Peyer's patch (tissue), 4 donors: Measurements from ENCODE around the gene BBS4. TPM values are rescaled to one million over a fixed set of nuclear protein-coding genes. Genes with fewer than 3 reads are reported as not detected.
"Not testable (repeated sequence)": the region's sequence is repeated elsewhere in the genome, so short reads cannot be mapped to it uniquely, and the experiment has no call there.

Experiments
- DNase-seq, 3 donors: peaks; one replicate each; pipeline ENCODE4 v3.0.0-alpha.2; 2017 to 2019
- H3K27ac ChIP-seq, 4 donors: fragments of 200-600 bp; sonication (generic); one replicate each; pipeline ENCODE4 v1.5.1; 2016 to 2019
- H3K27me3 ChIP-seq, 2 donors: fragments of 200-600 bp; sonication (generic); one replicate each; pipeline ENCODE4 v1.5.1; 2019
- H3K36me3 ChIP-seq, 3 donors: fragments of 200-600 bp; sonication (generic); one replicate each; pipeline ENCODE4 v1.5.1; 2016 to 2019
- H3K4me1 ChIP-seq, 4 donors: fragments of 200-600 bp; sonication (generic); one replicate each; pipeline ENCODE4 v1.5.1; 2016 to 2019
- H3K4me3 ChIP-seq, 4 donors: fragments of 200-600 bp; sonication (generic); 1 replicate in 3 of 4; 2 replicates in 1 of 4; pipeline ENCODE4 v1.5.1; 2016 to 2019; ENCODE audit warnings: mild to moderate bottlenecking in 1 of 4
- H3K9me3 ChIP-seq, 4 donors: fragments of 200-600 bp; sonication (generic); one replicate each; pipeline ENCODE4 v1.5.1; 2016 to 2019; ENCODE audit warnings: mild to moderate bottlenecking in 1 of 4
- CTCF ChIP-seq, 6 experiments: fragments of 450-650 bp in 4 of 6; fragments of 200-600 bp in 2 of 6; sonication (generic) in 1 of 6; IDR thresholded peaks; one replicate each; pipeline ENCODE4 v1.5.1; 2017 to 2019; ENCODE audit warnings: antibody characterized with exemption in 6 of 6, mild to moderate bottlenecking in 3 of 6, moderate library complexity in 1 of 6
- POLR2A ChIP-seq, 2 donors: fragments of 450-650 bp; IDR thresholded peaks; one replicate each; pipeline ENCODE4 v1.5.1; 2017; ENCODE audit warnings: antibody characterized with exemption in 2 of 2, mild to moderate bottlenecking in 2 of 2, moderate library complexity in 2 of 2
- total RNA-seq, 4 donors: library from RNA; depleted of rRNA; stranded (reverse); fragments of >200 nt; gene quantifications; one replicate each; pipeline ENCODE4 v1.1.0, GENCODE V29; 2016

BBS4 gene
- total RNA-seq, result 10 to 100 TPM; 13.8 to 37.3 (median 24.7) TPM

GRCh38 chr15:72685925-72686794 is at the start of gene BBS4, which contains the start of gene HIGD2B:
Gene BBS4 (plus strand): TSS chr15:72686207. CDS start chr15:72686228, 21 bp downstream.
Gene HIGD2B (minus strand): TSS chr15:72686182. CDS start chr15:72676374, 9,808 bp downstream.
- H3K9me3 ChIP-seq, result no peaks in the 10 kb centered on the region
- TF ChIP-seq CTCF (IDR thresholded peaks at IDR 0.05), result no peak
- TF ChIP-seq POLR2A (IDR thresholded peaks at IDR 0.05), result peak; percentile 51 to 67
- peak; percentile 85 to 95 (median 93) for DNase-seq

GRCh38 chr15:72636519-72637282 is 49.3 kb upstream of the BBS4 start:
- Histone ChIP-seq H3K4me3 (peak overlapping the region in 3 of 4 donors; percentile 29 to 47 (median 46)), H3K27ac (peak overlapping the region in 1 of 4 donors; percentile 35)
- peak; percentile 47 to 87 (median 86) for DNase-seq
- H3K4me1 ChIP-seq, H3K9me3 ChIP-seq, H3K27me3 ChIP-seq, H3K36me3 ChIP-seq: not testable (repeated sequence)

More at GRCh38 chr15:72685925-72686794, at the start of gene BBS4, which contains the start of gene HIGD2B:
- no peaks in the 10 kb centered on the region for H3K36me3 ChIP-seq
- H3K4me1 ChIP-seq, result peaks cover 0 to 11% (median 0%) of the 10 kb centered on the region in 4 donors
- peak within 1 kb of the TSS; percentile 56 to 94 (median 61) for H3K4me3 ChIP-seq
- peak within 1 kb of the TSS; percentile 80 to 98 (median 82) for H3K27ac ChIP-seq
- no peaks in the 10 kb centered on the region for H3K27me3 ChIP-seq

GRCh38 chr15:72639759-72640483 is 46.1 kb upstream of the BBS4 start:
- H3K27ac ChIP-seq, H3K9me3 ChIP-seq, DNase-seq, H3K36me3 ChIP-seq, H3K4me3 ChIP-seq, H3K4me1 ChIP-seq, H3K27me3 ChIP-seq: not testable (repeated sequence)

- not testable (repeated sequence) for DNase-seq, H3K9me3 ChIP-seq, H3K27me3 ChIP-seq, H3K27ac ChIP-seq, H3K4me3 ChIP-seq, H3K36me3 ChIP-seq, H3K4me1 ChIP-seq
Measured at GRCh38 chr15:72642271-72642670, 43.7 kb upstream of the BBS4 start.

GRCh38 chr15:72648631-72649253 is 37.3 kb upstream of the BBS4 start:
- not testable (repeated sequence) for DNase-seq, H3K27ac ChIP-seq, H3K36me3 ChIP-seq, H3K9me3 ChIP-seq, H3K27me3 ChIP-seq, H3K4me1 ChIP-seq, H3K4me3 ChIP-seq

GRCh38 chr15:72654397-72654796 is 31.6 kb upstream of the BBS4 start, which contains the start of gene GOLGA6B:
Gene GOLGA6B (plus strand): TSS chr15:72654697. CDS start chr15:72654738, 41 bp downstream.
- not testable (repeated sequence) for H3K36me3 ChIP-seq, H3K4me3 ChIP-seq, H3K4me1 ChIP-seq, DNase-seq, H3K27ac ChIP-seq, H3K27me3 ChIP-seq, H3K9me3 ChIP-seq

GRCh38 chr15:72656014-72656413 is 30.0 kb upstream of the BBS4 start:
- not testable (repeated sequence) for H3K4me1 ChIP-seq, H3K9me3 ChIP-seq, H3K27me3 ChIP-seq, DNase-seq, H3K27ac ChIP-seq, H3K36me3 ChIP-seq, H3K4me3 ChIP-seq

- not testable (repeated sequence) for H3K4me3 ChIP-seq, H3K27me3 ChIP-seq, DNase-seq, H3K9me3 ChIP-seq, H3K36me3 ChIP-seq, H3K4me1 ChIP-seq, H3K27ac ChIP-seq
Measured at GRCh38 chr15:72661081-72661480, 24.9 kb upstream of the BBS4 start.

GRCh38 chr15:72663931-72664330 is 22.1 kb upstream of the BBS4 start:
- not testable (repeated sequence) for H3K27ac ChIP-seq, H3K4me3 ChIP-seq, H3K9me3 ChIP-seq, H3K27me3 ChIP-seq, H3K4me1 ChIP-seq, DNase-seq, H3K36me3 ChIP-seq

GRCh38 chr15:72665706-72666105 is 20.3 kb upstream of the BBS4 start:
- H3K36me3 ChIP-seq, H3K27me3 ChIP-seq, H3K27ac ChIP-seq, H3K4me3 ChIP-seq, H3K4me1 ChIP-seq, H3K9me3 ChIP-seq, DNase-seq: not testable (repeated sequence)

- not testable (repeated sequence) for H3K27me3 ChIP-seq, H3K9me3 ChIP-seq, DNase-seq, H3K27ac ChIP-seq, H3K4me1 ChIP-seq, H3K4me3 ChIP-seq, H3K36me3 ChIP-seq
Measured at GRCh38 chr15:72669803-72670202, 16.2 kb upstream of the BBS4 start.
